Fibroblast of the conjunctiva (primary cell): Measurements from ENCODE around the gene TPD52L3.

Experiments used
- DNase-seq: peaks from one replicate; pipeline ENCODE4 v3.0.0-alpha.2; 2010; ENCODE audit warnings: low read depth

TPD52L3 gene

GRCh38 chr9:6328103-6328502, at the start of gene TPD52L3:
Gene TPD52L3 (plus strand): TSS chr9:6328375. CDS start chr9:6328596, 221 bp downstream.
- no peak for DNase-seq

GRCh38 chr9:6301858-6302257, 26.3 kb upstream of the TPD52L3 start:
- DNase-seq = no peak

GRCh38 chr9:6302417-6302816, 25.8 kb upstream of the TPD52L3 start:
- no peak for DNase-seq

GRCh38 chr9:6304232-6304631, 23.9 kb upstream of the TPD52L3 start:
- DNase-seq = no peak

GRCh38 chr9:6305954-6306563, 22.1 kb upstream of the TPD52L3 start:
- peak; percentile 32 for DNase-seq

- DNase-seq = no peak
These were observed 20.6 kb upstream of the TPD52L3 start for GRCh38 chr9:6307551-6308096.

- DNase-seq = no peak
These were observed 2.9 kb downstream of the TPD52L3 start for GRCh38 chr9:6330958-6331634.

GRCh38 chr9:6334305-6334704, 6.1 kb downstream of the TPD52L3 start:
- no peak for DNase-seq

GRCh38 chr9:6348766-6349165, 20.6 kb downstream of the TPD52L3 start:
- no peak for DNase-seq

- DNase-seq = no peak
These were observed 23.6 kb downstream of the TPD52L3 start for GRCh38 chr9:6351737-6352136.

GRCh38 chr9:6354072-6354686, 26.0 kb downstream of the TPD52L3 start:
- DNase-seq = peak; percentile 70

- peak; percentile 42 for DNase-seq
These were observed 27.6 kb downstream of the TPD52L3 start for GRCh38 chr9:6355728-6356127.

GRCh38 chr9:6356441-6356840, 28.3 kb downstream of the TPD52L3 start:
- DNase-seq = no peak

- no peak for DNase-seq
These were observed 28.7 kb downstream of the TPD52L3 start for GRCh38 chr9:6356904-6357303.

- no peak for DNase-seq
These were observed 39.1 kb downstream of the TPD52L3 start for GRCh38 chr9:6367128-6367890.

GRCh38 chr9:6368831-6369230, 40.7 kb downstream of the TPD52L3 start:
- no peak for DNase-seq
